GM23338 (cell line): ENCODE data around the gene CYP19A1. TPM values are rescaled to one million over a fixed set of nuclear protein-coding genes. Genes with fewer than 3 reads are reported as not detected.

Experiments used
- ATAC-seq: fragments of 200-7000 bp; cut with Tn5 transposase; 3 replicates; pipeline ENCODE4 v1.9.1; 2020
- DNase-seq: peaks from one replicate; pipeline ENCODE4 v3.0.0-alpha.2; 2015; ENCODE audit warnings: low spot score
- H2AFZ ChIP-seq: fragments of 200-600 bp; sonication (generic); 2 replicates; pipeline ENCODE4 v1.8.0; 2016; ENCODE audit warnings: antibody characterized with exemption, mild to moderate bottlenecking, moderate library complexity
- H3F3A ChIP-seq: fragments of 200-600 bp; sonication (generic); replicated peaks from 2 replicates; pipeline ENCODE4 v1.8.0; 2017; ENCODE audit warnings: antibody characterized with exemption, mixed run types, low read depth
- H3K27ac ChIP-seq: fragments of 200-600 bp; sonication (generic); 2 replicates; pipeline ENCODE4 v1.6.1; 2016; ENCODE audit warnings: low read depth
- H3K27me3 ChIP-seq: fragments of 200-600 bp; sonication (generic); 2 replicates; pipeline ENCODE4 v1.8.0; 2016; ENCODE audit warnings: mild to moderate bottlenecking, mixed run types, moderate library complexity; ENCODE audit not compliant: insufficient read depth
- H3K36me3 ChIP-seq: fragments of 200-600 bp; sonication (generic); 2 replicates; pipeline ENCODE4 v1.8.0; 2016; ENCODE audit warnings: mild to moderate bottlenecking; ENCODE audit not compliant: insufficient read depth
- H3K4me1 ChIP-seq: fragments of 200-600 bp; sonication (generic); 2 replicates; pipeline ENCODE4 v1.8.0; 2016; ENCODE audit warnings: mild to moderate bottlenecking, moderate library complexity; ENCODE audit not compliant: insufficient read depth
- H3K4me2 ChIP-seq: fragments of 200-600 bp; sonication (generic); 2 replicates; pipeline ENCODE4 v1.7.1; 2017; ENCODE audit warnings: mixed run types
- H3K4me3 ChIP-seq: fragments of 200-600 bp; sonication (generic); 2 replicates; pipeline ENCODE4 v1.6.1; 2016; ENCODE audit warnings: mixed run types
- H3K79me2 ChIP-seq: fragments of 200-600 bp; sonication (generic); replicated peaks from 2 replicates; pipeline ENCODE4 v1.8.0; 2017; ENCODE audit warnings: mild to moderate bottlenecking; ENCODE audit not compliant: insufficient read depth
- H3K9me2 ChIP-seq: fragments of 200-600 bp; sonication (generic); 2 replicates; pipeline ENCODE4 v1.8.0; 2017; ENCODE audit not compliant: insufficient read depth
- H4K20me1 ChIP-seq: fragments of 200-600 bp; sonication (generic); replicated peaks from 2 replicates; pipeline ENCODE4 v1.8.0; 2017; ENCODE audit warnings: mild to moderate bottlenecking; ENCODE audit not compliant: insufficient read depth
- H3K27ac Mint-ChIP-seq: 2 replicates; pipeline ENCODE4 v1.8.0; 2020; ENCODE audit warnings: inconsistent platforms, mild to moderate bottlenecking, moderate library complexity, mixed read lengths
- H3K27me3 Mint-ChIP-seq: 3 replicates; pipeline ENCODE4 v1.8.0; 2022; ENCODE audit warnings: low read depth, mild to moderate bottlenecking, moderate library complexity, mixed read lengths, inconsistent platforms; ENCODE audit not compliant: insufficient read depth, poor library complexity
- H3K36me3 Mint-ChIP-seq: 3 replicates; pipeline ENCODE4 v1.8.0; 2021; ENCODE audit warnings: low read depth, mild to moderate bottlenecking, inconsistent platforms, moderate library complexity, mixed read lengths
- H3K4me1 Mint-ChIP-seq: 3 replicates; pipeline ENCODE4 v1.8.0; 2020; ENCODE audit warnings: mild to moderate bottlenecking, inconsistent platforms, mixed read lengths
- H3K4me3 Mint-ChIP-seq: 3 replicates; pipeline ENCODE4 v1.8.0; 2021; ENCODE audit warnings: moderate library complexity, mild to moderate bottlenecking, inconsistent platforms, mixed read lengths
- H3K9me3 Mint-ChIP-seq: 3 replicates; pipeline ENCODE4 v1.8.0; 2020; ENCODE audit warnings: moderate library complexity, mild to moderate bottlenecking, inconsistent platforms, mixed read lengths
- CTCF ChIP-seq, 2 experiments: fragments of 200-600 bp in 1 of 2; sonication (generic) in 1 of 2; conservative IDR thresholded peaks; 2 replicates each; pipeline versions ENCODE4 v1.5.1 to v1.6.1; 2016 to 2017; ENCODE audit warnings: antibody characterized with exemption in 2 of 2, low read depth in 2 of 2, mild to moderate bottlenecking in 2 of 2, moderate library complexity in 1 of 2
- ETS1 ChIP-seq: IDR thresholded peaks from 2 replicates; pipeline ENCODE4 v1.6.1; 2016; ENCODE audit warnings: antibody characterized with exemption
- EZH2 ChIP-seq: fragments of 200-600 bp; sonication (generic); IDR thresholded peaks from one replicate; pipeline ENCODE4 v1.8.0; 2017; ENCODE audit warnings: antibody characterized with exemption, mild to moderate bottlenecking, low read depth; ENCODE audit not compliant: unreplicated experiment
- EZH2phosphoT487 ChIP-seq: fragments of 200-600 bp; sonication (generic); IDR thresholded peaks from one replicate; pipeline ENCODE4 v1.8.1; 2018; ENCODE audit warnings: antibody characterized with exemption; ENCODE audit not compliant: unreplicated experiment
- JUNB ChIP-seq: IDR thresholded peaks from one replicate; pipeline ENCODE4 v1.6.1; 2016; ENCODE audit warnings: antibody characterized with exemption; ENCODE audit not compliant: unreplicated experiment
- NANOG ChIP-seq: IDR thresholded peaks from 2 replicates; pipeline ENCODE4 v1.6.1; 2016; ENCODE audit warnings: antibody characterized with exemption, borderline replicate concordance
- POLR2AphosphoS5 ChIP-seq: IDR thresholded peaks from 2 replicates; pipeline ENCODE4 v1.6.1; 2016; ENCODE audit warnings: antibody characterized with exemption, low read depth
- REST ChIP-seq: IDR thresholded peaks from one replicate; pipeline ENCODE4 v1.6.1; 2018; ENCODE audit warnings: antibody characterized with exemption; ENCODE audit not compliant: unreplicated experiment
- STAT1 ChIP-seq: IDR thresholded peaks from one replicate; pipeline ENCODE4 v1.6.1; 2016; ENCODE audit warnings: antibody characterized with exemption; ENCODE audit not compliant: unreplicated experiment
- ZNF114 ChIP-seq: fragments of 250-450 bp; sonication (Bioruptor Pico); IDR thresholded peaks from 2 replicates; pipeline ENCODE4 v1.5.0; 2020; ENCODE audit warnings: mild to moderate bottlenecking, moderate library complexity
- ZNF331 ChIP-seq: fragments of 250-450 bp; sonication (Bioruptor Pico); IDR thresholded peaks from 2 replicates; pipeline ENCODE4 v1.5.0; 2020; ENCODE audit warnings: low read depth, mild to moderate bottlenecking, moderate library complexity
- ZNF462 ChIP-seq: fragments of 250-450 bp; sonication (Bioruptor Pico); IDR thresholded peaks from 2 replicates; pipeline ENCODE4 v1.5.0; 2020; ENCODE audit warnings: mild to moderate bottlenecking, moderate library complexity
- polyA plus RNA-seq: library from polyadenylated mRNA; unstranded; fragments of >200 nt; fragmentation: Nextera tagmentation; extraction: Ambion mirVana; gene quantifications from 2 replicates; pipeline ENCODE4 v1.2.1, GENCODE V29; 2016
- total RNA-seq: library from RNA; depleted of rRNA; stranded (reverse); fragments of >200 nt; shearing (Covaris generic); gene quantifications from 2 replicates; pipeline ENCODE4 v1.2.3, GENCODE V29; 2014

CYP19A1 gene
- total and polyA plus RNA-seq, 2 experiments from 2014 or later: 0.42 TPM; not detected in 1

GRCh38 chr15:51368751-51369450 lies 30.5 kb upstream of the CYP19A1 start (continued):
- TF ChIP-seq ZNF462 (no peak), NANOG (no peak), JUNB (no peak), ZNF114 (CRISPR knock-in tag) (no peak), ZNF331 (CRISPR knock-in tag) (no peak), CTCF (conservative IDR thresholded peaks at IDR 0.05; ENCODE audit: low read depth in 2 of 2) (no peak), STAT1 (no peak)

GRCh38 chr15:51368307-51368706 lies 29.9 kb upstream of the CYP19A1 start:
- no peak overlapping the region for H3K27ac ChIP-seq
- H3K4me2 ChIP-seq: no peak overlapping the region
- no peaks in the 10 kb centered on the region for H3K79me2 ChIP-seq
- no peaks in the 10 kb centered on the region for H3K36me3 Mint-ChIP-seq
- H3K27me3 ChIP-seq: no peaks in the 10 kb centered on the region
- no peak overlapping the region for H2AFZ ChIP-seq
- no peaks in the 10 kb centered on the region for H4K20me1 ChIP-seq
- H3K4me1 ChIP-seq: no peaks in the 10 kb centered on the region; the same call in 1 of the 2 replicates
- no peak overlapping the region for H3K4me3 Mint-ChIP-seq
- no peak for ATAC-seq
- no peak overlapping the region for H3K27ac Mint-ChIP-seq
- H3K4me1 Mint-ChIP-seq: peaks cover 7% of the 10 kb centered on the region; the same call in 2 of the 3 replicates
- H3K4me3 ChIP-seq: no peak overlapping the region
- H3K9me3 Mint-ChIP-seq: no peaks in the 10 kb centered on the region
- H3K27me3 Mint-ChIP-seq: peaks cover 1% of the 10 kb centered on the region
- no peaks in the 10 kb centered on the region for H3K36me3 ChIP-seq
- DNase-seq: no peak
- no peaks in the 10 kb centered on the region for H3K9me2 ChIP-seq
- H3F3A ChIP-seq: no peaks in the 10 kb centered on the region
- TF ChIP-seq ZNF114 (CRISPR knock-in tag) (no peak), NANOG (no peak), ETS1 (no peak), EZH2 (no peak), REST (no peak), POLR2AphosphoS5 (no peak), EZH2phosphoT487 (no peak)
